GM23248 (cell line): ENCODE measurements around the gene CNTN4. TPM values are rescaled to one million over a fixed set of nuclear protein-coding genes. Genes with fewer than 3 reads are reported as not detected.

Source experiments
- DNase-seq: peaks from one replicate; pipeline ENCODE4 v3.0.0-alpha.2; 2015
- H2AFZ ChIP-seq: fragments of 200-600 bp; sonication (generic); 2 replicates; pipeline ENCODE4 v1.6.1; 2016; ENCODE audit warnings: antibody characterized with exemption
- H3F3A ChIP-seq: fragments of 200-600 bp; sonication (generic); 2 replicates; pipeline ENCODE4 v1.6.1; 2016; ENCODE audit warnings: mild to moderate bottlenecking, antibody characterized with exemption, mixed run types; ENCODE audit not compliant: insufficient read depth
- H3K27ac ChIP-seq: fragments of 200-600 bp; sonication (generic); 2 replicates; pipeline ENCODE4 v1.5.1; 2016; ENCODE audit warnings: mild to moderate bottlenecking
- H3K27me3 ChIP-seq: fragments of 200-600 bp; sonication (generic); replicated peaks from 2 replicates; pipeline ENCODE4 v1.6.1; 2016; ENCODE audit warnings: mild to moderate bottlenecking; ENCODE audit not compliant: insufficient read depth
- H3K36me3 ChIP-seq: fragments of 200-600 bp; sonication (generic); 2 replicates; pipeline ENCODE4 v1.6.1; 2016; ENCODE audit warnings: low read depth, mild to moderate bottlenecking
- H3K4me1 ChIP-seq: fragments of 200-600 bp; sonication (generic); 2 replicates; pipeline ENCODE4 v1.6.1; 2016; ENCODE audit warnings: mild to moderate bottlenecking; ENCODE audit not compliant: insufficient read depth
- H3K4me2 ChIP-seq: fragments of 200-600 bp; sonication (generic); one replicate; pipeline ENCODE4 v1.6.1; 2016; ENCODE audit warnings: mild to moderate bottlenecking; ENCODE audit not compliant: unreplicated experiment
- H3K4me3 ChIP-seq: fragments of 200-600 bp; sonication (generic); 2 replicates; pipeline ENCODE4 v1.5.1; 2016; ENCODE audit warnings: mild to moderate bottlenecking
- H3K79me2 ChIP-seq: fragments of 200-600 bp; sonication (generic); 2 replicates; pipeline ENCODE4 v1.6.1; 2016; ENCODE audit warnings: mild to moderate bottlenecking; ENCODE audit not compliant: insufficient read depth
- H3K9ac ChIP-seq: fragments of 200-600 bp; sonication (generic); 2 replicates; pipeline ENCODE4 v1.6.1; 2016; ENCODE audit warnings: mild to moderate bottlenecking
- H3K9me2 ChIP-seq: fragments of 200-600 bp; sonication (generic); 2 replicates; pipeline ENCODE4 v1.6.1; 2016; ENCODE audit warnings: mixed run types, mild to moderate bottlenecking, moderate library complexity; ENCODE audit not compliant: insufficient read depth
- H3K9me3 ChIP-seq: fragments of 200-600 bp; sonication (generic); one replicate; pipeline ENCODE4 v1.6.1; 2017; ENCODE audit warnings: low read depth
- H4K20me1 ChIP-seq: fragments of 200-600 bp; sonication (generic); 2 replicates; pipeline ENCODE4 v1.6.0; 2016; ENCODE audit not compliant: insufficient read depth
- EZH2 ChIP-seq: fragments of 200-600 bp; sonication (generic); IDR thresholded peaks from 2 replicates; pipeline ENCODE4 v1.6.1; 2018; ENCODE audit warnings: antibody characterized with exemption, mild to moderate bottlenecking; ENCODE audit not compliant: insufficient read depth, poor library complexity, severe bottlenecking
- EZH2phosphoT487 ChIP-seq: fragments of 200-600 bp; sonication (generic); IDR thresholded peaks from 2 replicates; pipeline ENCODE4 v1.6.1; 2018; ENCODE audit warnings: antibody characterized with exemption, moderate library complexity, mild to moderate bottlenecking, low read depth; ENCODE audit not compliant: insufficient read depth
- WGBS, 2 experiments: methylation state at CpG; one replicate each; pipeline ENCODE4 v1.1.6; 2015 to 2017; ENCODE audit warnings: low lambda C conversion rate in 2 of 2, low coverage in 1 of 2; ENCODE audit errors: missing lambda C conversion rate in 2 of 2; 5-methylcytosine and 5-hydroxymethylcytosine counted together
- in situ Hi-C: fragments of 300-500 bp; cut with MboI; formaldehyde crosslinking; loops from 2 replicates; pipeline ENCODE4 v1.15.0; 2020
- polyA plus RNA-seq: library from polyadenylated mRNA; unstranded; fragments of >200 nt; fragmentation: Nextera tagmentation; extraction: Ambion mirVana; gene quantifications from 2 replicates; pipeline ENCODE4 v1.2.1, GENCODE V29; 2016
- total RNA-seq: library from RNA; depleted of rRNA; stranded (reverse); fragments of >200 nt; shearing (Covaris generic); gene quantifications from 2 replicates; pipeline ENCODE4 v1.2.3, GENCODE V29; 2014

The CNTN4 gene
- total and polyA plus RNA-seq, 2 experiments from 2014 or later = not detected

DNA sequence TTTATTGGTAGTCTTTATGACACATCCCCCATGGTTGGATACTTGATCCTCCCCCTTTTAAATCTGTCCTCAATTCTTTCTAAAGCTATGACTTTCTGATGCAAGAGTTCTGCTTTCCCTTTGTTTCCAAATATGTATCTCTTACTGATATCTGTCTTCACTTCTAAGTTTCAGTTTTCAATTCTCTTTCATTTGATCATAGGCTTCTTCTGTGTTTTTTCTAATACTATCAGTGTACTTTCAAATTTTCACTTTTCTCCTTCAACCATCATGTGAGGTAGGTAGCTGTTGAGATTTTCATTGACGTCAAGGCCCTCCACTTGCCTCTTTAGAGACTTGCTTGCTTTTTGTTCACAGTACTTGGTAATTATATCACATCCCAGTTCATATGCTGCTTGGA, 436.5 kb downstream of the CNTN4 start:
- no peaks in the 10 kb centered on the region for H3K9me3 ChIP-seq
- no peaks in the 10 kb centered on the region for H3K36me3 ChIP-seq
- DNase-seq = no peak
- no peak overlapping the region for H3K9ac ChIP-seq
- no peaks in the 10 kb centered on the region for H4K20me1 ChIP-seq
- H3K9me2 ChIP-seq = no peaks in the 10 kb centered on the region
- H3K4me3 ChIP-seq = no peak overlapping the region
- no peak overlapping the region for H3K4me2 ChIP-seq
- H3K27me3 ChIP-seq = no peaks in the 10 kb centered on the region
- H3K4me1 ChIP-seq = no peaks in the 10 kb centered on the region
- no peak overlapping the region for H3K27ac ChIP-seq
- TF ChIP-seq EZH2 = no peak
- TF ChIP-seq EZH2phosphoT487 = no peak
- in situ Hi-C loops = no loop called here
- H2AFZ ChIP-seq = no peak overlapping the region
- H3F3A ChIP-seq = no peaks in the 10 kb centered on the region
- H3K79me2 ChIP-seq = no peaks in the 10 kb centered on the region
- WGBS, 2 experiments = 13 to 14% methylated on average over 1 of the region's 1 CpG

DNA sequence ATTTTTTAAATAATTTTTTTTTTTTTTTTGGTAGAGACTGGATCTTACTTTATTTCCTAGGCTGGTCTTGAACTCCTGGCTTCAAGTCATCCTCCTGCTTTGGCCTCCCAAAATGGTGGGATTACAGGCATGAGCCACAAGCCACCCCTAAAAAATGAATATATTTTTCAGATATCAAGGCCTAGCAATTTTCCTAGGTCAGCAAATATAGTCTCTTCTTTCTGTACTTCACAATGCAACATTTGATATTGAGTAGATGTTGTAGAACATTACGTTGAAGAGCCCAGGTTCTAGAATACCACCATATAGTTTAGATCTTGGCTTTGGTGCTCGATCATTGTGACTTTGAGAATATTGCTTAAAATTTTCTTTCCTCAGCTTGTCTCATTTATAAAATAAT, 437.9 kb downstream of the CNTN4 start:
- no peak overlapping the region for H3K4me2 ChIP-seq
- H3K36me3 ChIP-seq = no peaks in the 10 kb centered on the region
- H3F3A ChIP-seq = no peaks in the 10 kb centered on the region
- in situ Hi-C loops = no loop called here
- H3K4me3 ChIP-seq = no peak overlapping the region
- H3K27me3 ChIP-seq = no peaks in the 10 kb centered on the region
- 17 to 25% methylated on average over 2 of the region's 2 CpGs for WGBS, 2 experiments
- no peaks in the 10 kb centered on the region for H3K4me1 ChIP-seq
- no peak for DNase-seq
- H3K27ac ChIP-seq = no peak overlapping the region
- no peaks in the 10 kb centered on the region for H4K20me1 ChIP-seq
- no peaks in the 10 kb centered on the region for H3K9me2 ChIP-seq
- H3K79me2 ChIP-seq = no peaks in the 10 kb centered on the region
- no peak overlapping the region for H3K9ac ChIP-seq
- TF ChIP-seq EZH2 (no peak), EZH2phosphoT487 (no peak)
- no peak overlapping the region for H2AFZ ChIP-seq
- H3K9me3 ChIP-seq = peaks cover 3% of the 10 kb centered on the region

DNA sequence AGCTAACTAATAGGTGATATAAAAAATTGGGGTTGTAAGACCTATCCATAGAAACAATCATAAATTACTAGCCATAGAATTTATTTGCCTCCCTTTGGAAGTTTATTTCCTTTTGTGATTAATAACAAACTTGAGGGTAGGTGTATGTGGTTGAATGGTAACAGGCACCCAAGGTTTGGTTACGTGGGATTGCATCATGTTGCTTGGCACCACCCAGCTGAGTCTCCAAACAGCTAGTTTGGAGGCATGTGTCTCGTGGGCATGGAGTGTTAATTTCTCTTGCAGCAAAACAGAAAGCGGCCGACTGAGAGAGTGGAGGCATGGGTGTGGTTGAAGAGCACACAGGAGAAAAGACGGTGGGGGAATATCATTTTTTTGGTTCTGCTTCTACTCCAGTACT, 441.4 kb downstream of the CNTN4 start:
- H3K36me3 ChIP-seq = no peaks in the 10 kb centered on the region
- WGBS, 2 experiments = 15 to 30% methylated on average over 5 of the region's 5 CpGs
- DNase-seq = no peak
- no peak overlapping the region for H3K4me3 ChIP-seq
- H3K27ac ChIP-seq = no peak overlapping the region
- H3K4me1 ChIP-seq = no peaks in the 10 kb centered on the region
- no peak overlapping the region for H2AFZ ChIP-seq
- H3K4me2 ChIP-seq = no peak overlapping the region
- in situ Hi-C loops = no loop called here
- no peak for TF ChIP-seq EZH2phosphoT487
- no peak for TF ChIP-seq EZH2
- no peak overlapping the region for H3K9ac ChIP-seq
- H3F3A ChIP-seq = no peaks in the 10 kb centered on the region
- no peaks in the 10 kb centered on the region for H4K20me1 ChIP-seq
- H3K9me2 ChIP-seq = no peaks in the 10 kb centered on the region
- H3K9me3 ChIP-seq = peaks cover 3% of the 10 kb centered on the region
- no peaks in the 10 kb centered on the region for H3K27me3 ChIP-seq
- H3K79me2 ChIP-seq = no peaks in the 10 kb centered on the region

DNA sequence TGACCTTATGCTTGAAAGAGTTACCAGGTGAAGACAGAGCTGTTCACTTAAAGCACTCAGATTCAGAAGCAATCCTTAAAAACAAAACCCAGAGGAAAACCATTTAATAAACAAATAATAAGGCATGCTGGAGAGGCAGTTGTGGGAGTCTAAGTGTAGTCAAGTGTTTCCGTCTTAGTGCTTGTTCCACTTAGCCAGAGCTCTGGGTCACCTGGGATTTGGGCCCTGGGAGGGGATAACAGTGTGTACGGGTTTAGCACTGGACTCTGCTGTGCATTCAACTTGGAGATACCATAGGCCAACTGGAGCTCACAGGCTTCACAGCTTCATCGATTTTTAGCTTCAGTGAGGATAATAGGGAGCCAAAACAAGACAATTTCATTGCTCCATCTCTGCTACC, 444.6 kb downstream of the CNTN4 start:
- Histone ChIP-seq H3K9me3 (peaks cover 3% of the 10 kb centered on the region), H3K9ac (no peak overlapping the region), H4K20me1 (no peaks in the 10 kb centered on the region), H3K27me3 (no peaks in the 10 kb centered on the region), H3K4me3 (no peak overlapping the region), H3K79me2 (no peaks in the 10 kb centered on the region), H3K27ac (no peak overlapping the region), H3K9me2 (no peaks in the 10 kb centered on the region), H3K4me2 (no peak overlapping the region), H3K4me1 (no peaks in the 10 kb centered on the region), H3K36me3 (no peaks in the 10 kb centered on the region), H2AFZ (no peak overlapping the region), H3F3A (no peaks in the 10 kb centered on the region)
- no peak for TF ChIP-seq EZH2
- TF ChIP-seq EZH2phosphoT487 = no peak
- 21 to 32% methylated on average over 3 of the region's 3 CpGs for WGBS, 2 experiments
- no peak for DNase-seq
- in situ Hi-C loops = no loop called here

DNA sequence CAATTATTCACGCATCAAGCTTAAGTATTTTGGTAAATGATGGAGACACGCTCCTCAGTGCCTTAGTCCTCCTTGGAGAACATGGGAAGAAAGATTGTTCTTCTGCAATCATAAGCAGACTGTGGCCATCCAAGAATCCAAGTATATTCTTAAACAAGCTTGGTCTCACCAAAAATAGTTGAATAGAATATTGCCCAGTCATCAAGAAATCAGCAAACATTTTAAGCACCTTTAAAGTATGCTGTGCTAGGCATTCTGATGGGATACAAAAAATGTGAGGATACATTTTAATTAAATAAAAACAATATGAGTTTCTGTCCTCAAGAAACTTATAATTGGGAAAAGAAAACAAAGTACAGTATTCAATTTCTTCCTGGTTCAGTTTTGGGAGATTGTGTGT, 445.5 kb downstream of the CNTN4 start:
- no peak overlapping the region for H2AFZ ChIP-seq
- no peaks in the 10 kb centered on the region for H3K36me3 ChIP-seq
- no peaks in the 10 kb centered on the region for H3K27me3 ChIP-seq
- H3K9me3 ChIP-seq = peaks cover 3% of the 10 kb centered on the region
- H3K4me2 ChIP-seq = no peak overlapping the region
- H4K20me1 ChIP-seq = no peaks in the 10 kb centered on the region
- no peaks in the 10 kb centered on the region for H3K4me1 ChIP-seq
- 17 to 26% methylated on average over 2 of the region's 2 CpGs for WGBS, 2 experiments
- no peaks in the 10 kb centered on the region for H3K9me2 ChIP-seq
- TF ChIP-seq EZH2phosphoT487 (no peak), EZH2 (no peak)
- no peak overlapping the region for H3K27ac ChIP-seq
- no peak overlapping the region for H3K9ac ChIP-seq
- no peak for DNase-seq
- H3F3A ChIP-seq = no peaks in the 10 kb centered on the region
- in situ Hi-C loops = no loop called here
- H3K79me2 ChIP-seq = no peaks in the 10 kb centered on the region
- no peak overlapping the region for H3K4me3 ChIP-seq
